GM12878 (cell line): ENCODE measurements around the gene FAM47E. TPM values are rescaled to one million over a fixed set of nuclear protein-coding genes. Genes with fewer than 3 reads are reported as not detected.

ENCODE experiments used
- ATAC-seq: fragments of 200-7000 bp; cut with Tn5 transposase; 3 replicates; pipeline ENCODE4 v1.9.1; 2020; ENCODE audit warnings: mild to moderate bottlenecking, moderate library complexity
- BruUV-seq: library from RNA; stranded (reverse); fragments of 400-500 nt; replicated peaks from 2 replicates; lab custom pipeline; 2021; lab: Mats Ljungman, UMichigan
- CTCF ChIA-PET: fragments of 300-600 bp; sonication (Branson Sonifier 250); formaldehyde crosslinking; extraction: SDS; loops from one replicate; lab custom pipeline; 2021; ENCODE audit warnings: inconsistent platforms; lab: Yijun Ruan, JAX
- POLR2A ChIA-PET: fragments of 350-600 bp; formaldehyde crosslinking; extraction: SDS; loops from one replicate; lab custom pipeline; 2021; ENCODE audit warnings: inconsistent platforms; lab: Charles Lee
- RAD21 ChIA-PET: fragments of 300-600 bp; sonication (Branson Sonifier 250); formaldehyde crosslinking; loops from one replicate; lab custom pipeline; 2023; ENCODE audit warnings: antibody characterized with exemption; ENCODE audit not compliant: unreplicated experiment; lab: Charles Lee
- SMC1A ChIA-PET: fragments of 300-600 bp; sonication (Branson Sonifier 250); formaldehyde crosslinking; loops from one replicate; lab custom pipeline; 2023; ENCODE audit not compliant: unreplicated experiment, uncharacterized antibody; lab: Charles Lee
- DNase-seq: peaks from one replicate; pipeline ENCODE4 v3.0.0-alpha.2; 2011; ENCODE audit warnings: low read depth, low spot score
- FAIRE-seq: peaks from 3 replicates; lab custom pipeline; 2011; peaks lifted over from hg19 to GRCh38; lab: Jason Lieb, UNC
- H2AFZ ChIP-seq: 2 replicates; pipeline ENCODE4 v1.6.0; 2011; ENCODE audit warnings: low read depth, low read length, control low read depth; ENCODE audit not compliant: control insufficient read depth
- H3K27ac ChIP-seq: 2 replicates; pipeline ENCODE4 v1.5.1; 2011; ENCODE audit warnings: control low read depth; ENCODE audit not compliant: control insufficient read depth, insufficient read depth
- H3K27me3 ChIP-seq, 2 experiments: replicated peaks in 1 of 2; 2 replicates each; pipeline versions ENCODE4 v1.6.0 to v1.6.1; 2011; ENCODE audit warnings: low read length in 1 of 2; ENCODE audit not compliant: control insufficient read depth in 2 of 2, insufficient read depth in 2 of 2
- H3K36me3 ChIP-seq, 2 experiments: 2 replicates each; pipeline ENCODE4 v1.5.1; 2011; ENCODE audit warnings: low read length in 1 of 2; ENCODE audit not compliant: control insufficient read depth in 2 of 2, insufficient read depth in 2 of 2
- H3K4me1 ChIP-seq: 2 replicates; pipeline ENCODE4 v1.6.1; 2011; ENCODE audit warnings: mild to moderate bottlenecking, low read length, moderate library complexity, mixed read lengths; ENCODE audit not compliant: control insufficient read depth, insufficient read depth
- H3K4me2 ChIP-seq: 2 replicates; pipeline ENCODE4 v1.6.0; 2011; ENCODE audit warnings: control low read depth; ENCODE audit not compliant: control insufficient read depth, insufficient read depth
- H3K4me3 ChIP-seq: fragments of 200-600 bp; sonication (generic); 2 replicates; pipeline ENCODE4 v1.5.1; 2016
- H3K79me2 ChIP-seq: 2 replicates; pipeline ENCODE4 v1.6.0; 2011; ENCODE audit warnings: low read length; ENCODE audit not compliant: control insufficient read depth, insufficient read depth
- H3K9ac ChIP-seq: 2 replicates; pipeline ENCODE4 v1.8.0; 2011; ENCODE audit warnings: low read length, control low read depth, mixed read lengths; ENCODE audit not compliant: control insufficient read depth, insufficient read depth
- H3K9me3 ChIP-seq: replicated peaks from 3 replicates; pipeline ENCODE4 v1.5.1; 2011; ENCODE audit warnings: mild to moderate bottlenecking, low read length; ENCODE audit not compliant: control insufficient read depth, insufficient read depth
- H4K20me1 ChIP-seq: 2 replicates; pipeline ENCODE4 v1.6.0; 2011; ENCODE audit not compliant: control insufficient read depth, insufficient read depth
- BACH1 ChIP-seq: fragments of 450-650 bp; IDR thresholded peaks from 2 replicates; pipeline ENCODE4 v1.6.1; 2017; ENCODE audit warnings: mild to moderate bottlenecking, borderline replicate concordance
- BCL11A ChIP-seq: IDR thresholded peaks from 2 replicates; pipeline ENCODE4 v1.6.1; 2011; ENCODE audit warnings: low read depth, low read length
- BHLHE40 ChIP-seq, 2 experiments: fragments of 450-650 bp in 1 of 2; IDR thresholded peaks; 2 replicates each; pipeline ENCODE4 v1.6.1; 2011 to 2017; ENCODE audit warnings: low read depth in 2 of 2, borderline replicate concordance in 1 of 2, improper control_type of control experiment in 1 of 2, low read length in 1 of 2, mild to moderate bottlenecking in 1 of 2
- CBX3 ChIP-seq: fragments of 200-600 bp; sonication (generic); IDR thresholded peaks from 2 replicates; pipeline ENCODE4 v1.6.1; 2016; ENCODE audit warnings: low read depth, borderline replicate concordance
- CUX1 ChIP-seq: IDR thresholded peaks from 2 replicates; pipeline ENCODE4 v1.6.1; 2012; ENCODE audit warnings: improper control_type of control experiment, low read depth, low read length; ENCODE audit not compliant: insufficient replicate concordance
- EP300 ChIP-seq, 2 experiments: fragments of 150-350 bp in 1 of 2; IDR thresholded peaks; 2 replicates each; pipeline ENCODE4 v1.6.1; 2011 to 2012; ENCODE audit warnings: low read depth in 2 of 2, low read length in 2 of 2, borderline replicate concordance in 1 of 2, improper control_type of control experiment in 1 of 2, inconsistent platforms in 1 of 2; ENCODE audit not compliant: control insufficient read depth in 1 of 2
- ESRRA ChIP-seq: IDR thresholded peaks from 2 replicates; pipeline ENCODE4 v1.6.1; 2012; ENCODE audit warnings: mild to moderate bottlenecking, low read length, improper control_type of control experiment
- KAT2A ChIP-seq: conservative IDR thresholded peaks from 2 replicates; pipeline ENCODE4 v1.6.1; 2011; ENCODE audit warnings: low read depth, low read length; ENCODE audit not compliant: control insufficient read depth
- NBN ChIP-seq: fragments of 450-650 bp; IDR thresholded peaks from 2 replicates; pipeline ENCODE4 v1.6.1; 2016
- NR2C1 ChIP-seq: fragments of 450-650 bp; IDR thresholded peaks from 2 replicates; pipeline ENCODE4 v1.6.1; 2017; ENCODE audit warnings: antibody characterized with exemption, mild to moderate bottlenecking, moderate library complexity
- RAD21 ChIP-seq: IDR thresholded peaks from 2 replicates; pipeline ENCODE4 v1.6.1; 2011; ENCODE audit warnings: mild to moderate bottlenecking, low read depth, low read length, moderate library complexity; ENCODE audit not compliant: insufficient read depth
- SIX5 ChIP-seq: IDR thresholded peaks from 2 replicates; pipeline ENCODE4 v1.6.1; 2011; ENCODE audit warnings: mild to moderate bottlenecking, low read depth, low read length, moderate library complexity; ENCODE audit not compliant: severe bottlenecking
- SUPT20H ChIP-seq: IDR thresholded peaks from 2 replicates; pipeline ENCODE4 v1.6.1; 2011; ENCODE audit warnings: low read depth, mild to moderate bottlenecking, low read length, moderate library complexity, borderline replicate concordance; ENCODE audit not compliant: control insufficient read depth
- TAF1 ChIP-seq: IDR thresholded peaks from 2 replicates; pipeline ENCODE4 v1.6.1; 2011; ENCODE audit warnings: mild to moderate bottlenecking, low read depth, low read length, borderline replicate concordance
- TCF12 ChIP-seq: IDR thresholded peaks from 2 replicates; pipeline ENCODE4 v1.6.1; 2011; ENCODE audit warnings: low read depth, mild to moderate bottlenecking, low read length
- ZNF592 ChIP-seq: fragments of 450-650 bp; IDR thresholded peaks from 2 replicates; pipeline ENCODE4 v1.6.1; 2017; ENCODE audit warnings: mild to moderate bottlenecking, moderate library complexity
- WGBS: methylation state at CpG from one replicate; pipeline ENCODE4 v1.1.6; 2016; ENCODE audit warnings: low lambda C conversion rate; ENCODE audit not compliant: insufficient replicate concordance, insufficient coverage; ENCODE audit errors: missing lambda C conversion rate; 5-methylcytosine and 5-hydroxymethylcytosine counted together
- in situ Hi-C: fragments of 300-500 bp; cut with MboI; formaldehyde crosslinking; loops from 9 replicates; pipeline ENCODE4 v1.14.3; 2018; ENCODE audit warnings: mixed read lengths
- intact Hi-C: fragments of 100-400 bp; cut with micrococcal nuclease; formaldehyde crosslinking; loops from one replicate; pipeline ENCODE4 v1.14.2; 2022; ENCODE audit not compliant: unreplicated experiment
- polyA plus RNA-seq, 11 experiments: library from polyadenylated mRNA; depleted of rRNA in 4 of 11; unstranded in 6 of 11; stranded (reverse) in 5 of 11; fragments of >200 nt; fragmentation: Nextera tagmentation in 4 of 11; fragmentation: Illumina TruSeq in 1 of 11; extraction: Ambion mirVana in 4 of 11; extraction: Trizol in 1 of 11; gene quantifications; 1 replicate in 1 of 11; 2 replicates in 10 of 11; pipeline versions ENCODE4 v1.2.1 to v1.2.3, GENCODE V29; 2011 to 2016; ENCODE audit warnings: inconsistent platforms in 2 of 11, missing spikeins in 2 of 11, low read depth in 1 of 11
- total RNA-seq, 4 experiments: library from RNA; depleted of rRNA in 3 of 4; stranded (reverse); fragments of >200 nt in 3 of 4; fragmentation: Illumina TruSeq in 1 of 4; extraction: Trizol in 1 of 4; gene quantifications; 2 replicates each; pipeline versions ENCODE4 v1.2.1 to v1.2.3, GENCODE V29; 2013 to 2021

Gene FAM47E
- total and polyA plus RNA-seq, 10 of the 15 experiments (the other 5 are each of a cell fraction or from before 2014, with no cell fraction given) = 0.03 TPM; not detected in 9

GRCh38 chr4:76260571-76260970 is 9.1 kb downstream of the FAM47E start:
- Histone ChIP-seq H3K79me2 (no peaks in the 10 kb centered on the region), H4K20me1 (no peaks in the 10 kb centered on the region), H3K4me1 (no peaks in the 10 kb centered on the region), H3K4me2 (no peak overlapping the region), H3K36me3 (no peaks in the 10 kb centered on the region), H3K9ac (no peak overlapping the region), H3K27ac (no peak overlapping the region), H3K27me3 (no peaks in the 10 kb centered on the region), H3K4me3 (no peak overlapping the region), H3K9me3 (no peaks in the 10 kb centered on the region), H2AFZ (no peak overlapping the region)
- FAIRE-seq = no peak
- no TSS peak for BruUV-seq
- no peak for DNase-seq
- CTCF ChIA-PET = interaction anchor here (1.0 to 1.2 kb wide), 2 partner anchors 81 to 497 kb away, joined by 3 to 4 read pairs; no protein-coding TSS in a partner anchor
- no peak for ATAC-seq
- POLR2A ChIA-PET = no interaction called here
- SMC1A ChIA-PET = interaction anchor here (0.8 kb wide), 1 partner anchor 81 kb away, joined by 3 read pairs; no protein-coding TSS in a partner anchor
- 0% methylated on average over 1 of the region's 1 CpG for WGBS
- in situ Hi-C loops (no loop called here), intact Hi-C loops (no loop called here)
- RAD21 ChIA-PET = no interaction called here
- TF ChIP-seq BACH1 (no peak), NR2C1 (no peak), SIX5 (no peak), NBN (no peak), CBX3 (no peak), ZNF592 (no peak), EP300 (IDR thresholded peaks at IDR 0.05; ENCODE audit: borderline replicate concordance in 1 of 2, control insufficient read depth in 1 of 2, low read depth in 2 of 2, low read length in 2 of 2) (no peak), ESRRA (no peak), SUPT20H (no peak), CUX1 (no peak), KAT2A (no peak), RAD21 (no peak), BCL11A (no peak), TAF1 (no peak), BHLHE40 (IDR thresholded peaks at IDR 0.05; ENCODE audit: borderline replicate concordance in 1 of 2, low read depth in 2 of 2, low read length in 1 of 2) (no peak), TCF12 (no peak)
